Endometrial microvascular endothelial cells (primary cell): ENCODE measurements around the gene MAFG. TPM values are rescaled to one million over a fixed set of nuclear protein-coding genes. Genes with fewer than 3 reads are reported as not detected.

Source experiments
- in situ Hi-C: cut with HindIII; loops from 2 replicates; pipeline ENCODE4 v1.10.0; 2017; ENCODE audit warnings: low sequenced_read_pairs, low pct_unique_long_range_greater_than_20kb; ENCODE audit errors: inconsistent ontology term
- total RNA-seq: library from RNA; depleted of rRNA; stranded (reverse); fragments of >200 nt; gene quantifications from one replicate; pipeline ENCODE4 v1.2.3, GENCODE V29; 2015; ENCODE audit errors: inconsistent ontology term

Gene MAFG
- total RNA-seq, 1 donor from 2014 or later, result 21.0 TPM

- in situ Hi-C loops, result no loop called here
These were observed 24.7 kb downstream of the MAFG start for GRCh38 chr17:81902653-81903414.

- in situ Hi-C loops, result no loop called here
These were observed 25.4 kb downstream of the MAFG start, which contains the start of gene NPB for GRCh38 chr17:81902023-81902652. Gene NPB (plus strand): TSS chr17:81902238. CDS start chr17:81902278, 40 bp downstream.

GRCh38 chr17:81901167-81902022 lies 26.1 kb downstream of the MAFG start:
- in situ Hi-C loops, result no loop called here

- in situ Hi-C loops, result no loop called here
These were observed 27.2 kb downstream of the MAFG start for GRCh38 chr17:81900181-81900820.

GRCh38 chr17:81899514-81900166 lies 27.9 kb downstream of the MAFG start:
- in situ Hi-C loops, result no loop called here

GRCh38 chr17:81898885-81899284 lies 28.6 kb downstream of the MAFG start:
- in situ Hi-C loops, result no loop called here

- in situ Hi-C loops, result no loop called here
These were observed 29.3 kb downstream of the MAFG start for GRCh38 chr17:81898029-81898866.

GRCh38 chr17:81895400-81895799 lies 32.1 kb downstream of the MAFG start:
- in situ Hi-C loops, result no loop called here

GRCh38 chr17:81891303-81891552 lies 36.3 kb downstream of the MAFG start:
- in situ Hi-C loops, result no loop called here

- in situ Hi-C loops, result no loop called here
These were observed 36.9 kb downstream of the MAFG start for GRCh38 chr17:81890447-81891302.

GRCh38 chr17:81889602-81890001 lies 37.9 kb downstream of the MAFG start:
- in situ Hi-C loops, result no loop called here

GRCh38 chr17:81888988-81889595 lies 38.4 kb downstream of the MAFG start:
- in situ Hi-C loops, result no loop called here

GRCh38 chr17:81888105-81888987 lies 39.2 kb downstream of the MAFG start:
- in situ Hi-C loops, result no loop called here

- in situ Hi-C loops, result no loop called here
These were observed 41.5 kb downstream of the MAFG start for GRCh38 chr17:81885869-81886548.

GRCh38 chr17:81885454-81885853 lies 42.1 kb downstream of the MAFG start:
- in situ Hi-C loops, result no loop called here
